GM12872 (cell line): ENCODE results near the gene ANTKMT.

ENCODE experiments used
- CTCF ChIP-seq: IDR thresholded peaks from 3 replicates; pipeline ENCODE4 v1.5.1; 2011; ENCODE audit warnings: low read depth, mild to moderate bottlenecking, low read length, moderate library complexity; ENCODE audit not compliant: insufficient read depth

ANTKMT gene

DNA sequence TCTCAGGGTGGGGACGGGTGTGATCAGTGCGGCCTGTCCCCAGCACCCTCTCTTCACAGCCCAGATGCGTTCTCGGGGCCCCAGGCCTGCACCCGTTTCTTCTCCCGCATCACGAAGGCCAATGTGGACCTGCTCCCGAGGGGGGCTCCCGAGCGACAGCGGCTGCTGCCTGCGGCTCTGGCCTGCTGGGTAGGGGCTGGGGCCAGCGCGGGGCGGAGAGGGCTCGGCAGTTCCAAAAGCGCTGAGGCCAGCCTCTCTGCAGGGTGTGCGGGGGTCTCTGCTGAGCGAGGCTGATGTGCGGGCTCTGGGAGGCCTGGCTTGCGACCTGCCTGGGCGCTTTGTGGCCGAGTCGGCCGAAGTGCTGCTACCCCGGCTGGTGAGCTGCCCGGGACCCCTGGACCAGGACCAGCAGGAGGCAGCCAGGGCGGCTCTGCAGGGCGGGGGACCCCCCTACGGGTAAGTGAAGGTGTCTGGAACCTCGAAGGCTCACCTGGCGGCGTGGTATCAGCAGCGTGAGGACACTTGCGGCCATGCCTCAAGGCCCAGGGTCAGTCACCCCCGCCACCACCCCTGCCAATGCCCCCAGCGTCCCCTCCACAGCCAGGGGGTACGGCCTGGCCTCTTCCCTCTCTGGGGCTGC lies 44.0 kb downstream of the ANTKMT start:
- TF ChIP-seq CTCF = no peak

DNA sequence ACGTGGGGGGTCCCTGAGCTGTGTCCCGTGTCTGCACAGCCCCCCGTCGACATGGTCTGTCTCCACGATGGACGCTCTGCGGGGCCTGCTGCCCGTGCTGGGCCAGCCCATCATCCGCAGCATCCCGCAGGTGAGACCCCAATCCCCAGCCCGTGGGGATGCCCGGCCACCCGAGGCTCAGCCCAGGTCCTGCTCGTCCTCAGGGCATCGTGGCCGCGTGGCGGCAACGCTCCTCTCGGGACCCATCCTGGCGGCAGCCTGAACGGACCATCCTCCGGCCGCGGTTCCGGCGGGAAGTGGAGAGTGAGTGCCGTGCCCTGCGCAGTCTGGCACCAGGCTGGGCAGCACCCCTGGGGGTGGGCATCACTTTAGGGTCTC lies 44.5 kb downstream of the ANTKMT start:
- TF ChIP-seq CTCF = no peak

- no peak for TF ChIP-seq CTCF
Measured at GRCh38 chr16:766008-766819, 45.3 kb downstream of the ANTKMT start.

DNA sequence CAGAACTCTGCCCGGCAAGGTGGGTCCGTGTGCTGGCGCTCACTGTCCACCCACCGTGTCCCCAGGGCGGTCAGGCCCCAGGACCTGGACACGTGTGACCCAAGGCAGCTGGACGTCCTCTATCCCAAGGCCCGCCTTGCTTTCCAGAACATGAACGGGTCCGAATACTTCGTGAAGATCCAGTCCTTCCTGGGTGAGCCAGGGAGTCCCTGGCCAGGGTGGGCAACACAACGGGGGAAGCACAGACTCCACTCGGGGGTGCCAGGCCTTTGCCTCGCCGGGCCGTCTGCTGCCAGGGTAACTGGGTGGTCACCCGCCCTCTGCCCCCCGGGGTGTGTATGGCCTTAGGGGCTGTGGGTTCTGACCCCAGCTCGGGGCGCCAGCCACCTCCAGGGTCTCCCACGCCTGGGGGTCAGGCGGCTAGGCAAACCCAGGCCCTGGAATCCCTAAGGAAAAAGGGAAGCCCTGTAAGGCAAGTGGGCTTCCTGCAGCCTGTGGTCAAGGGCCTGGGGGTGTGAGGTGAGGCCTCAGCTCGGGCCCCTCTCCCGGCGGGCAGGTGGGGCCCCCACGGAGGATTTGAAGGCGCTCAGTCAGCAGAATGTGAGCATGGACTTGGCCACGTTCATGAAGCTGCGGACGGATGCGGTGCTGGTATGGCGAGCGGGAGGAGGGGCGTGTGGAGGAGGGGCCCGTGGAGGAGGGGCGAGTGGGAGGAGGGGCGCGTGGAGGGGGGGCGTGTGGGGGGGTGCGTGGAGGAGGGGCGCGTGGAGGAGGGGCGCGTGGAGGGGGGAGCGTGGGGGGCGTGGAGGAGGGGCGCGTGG lies 46.1 kb downstream of the ANTKMT start:
- TF ChIP-seq CTCF = no peak

- TF ChIP-seq CTCF = no peak
Measured at GRCh38 chr16:767743-768235, 46.8 kb downstream of the ANTKMT start.

DNA sequence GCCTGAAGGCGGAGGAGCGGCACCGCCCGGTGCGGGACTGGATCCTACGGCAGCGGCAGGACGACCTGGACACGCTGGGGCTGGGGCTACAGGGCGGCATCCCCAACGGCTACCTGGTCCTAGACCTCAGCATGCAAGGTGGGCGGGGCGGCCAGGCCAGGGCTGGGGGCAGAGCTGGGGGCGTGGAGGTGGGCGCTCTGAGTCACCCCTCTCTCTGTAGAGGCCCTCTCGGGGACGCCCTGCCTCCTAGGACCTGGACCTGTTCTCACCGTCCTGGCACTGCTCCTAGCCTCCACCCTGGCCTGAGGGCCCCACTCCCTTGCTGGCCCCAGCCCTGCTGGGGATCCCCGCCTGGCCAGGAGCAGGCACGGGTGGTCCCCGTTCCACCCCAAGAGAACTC lies 47.5 kb downstream of the ANTKMT start:
- TF ChIP-seq CTCF = no peak

DNA sequence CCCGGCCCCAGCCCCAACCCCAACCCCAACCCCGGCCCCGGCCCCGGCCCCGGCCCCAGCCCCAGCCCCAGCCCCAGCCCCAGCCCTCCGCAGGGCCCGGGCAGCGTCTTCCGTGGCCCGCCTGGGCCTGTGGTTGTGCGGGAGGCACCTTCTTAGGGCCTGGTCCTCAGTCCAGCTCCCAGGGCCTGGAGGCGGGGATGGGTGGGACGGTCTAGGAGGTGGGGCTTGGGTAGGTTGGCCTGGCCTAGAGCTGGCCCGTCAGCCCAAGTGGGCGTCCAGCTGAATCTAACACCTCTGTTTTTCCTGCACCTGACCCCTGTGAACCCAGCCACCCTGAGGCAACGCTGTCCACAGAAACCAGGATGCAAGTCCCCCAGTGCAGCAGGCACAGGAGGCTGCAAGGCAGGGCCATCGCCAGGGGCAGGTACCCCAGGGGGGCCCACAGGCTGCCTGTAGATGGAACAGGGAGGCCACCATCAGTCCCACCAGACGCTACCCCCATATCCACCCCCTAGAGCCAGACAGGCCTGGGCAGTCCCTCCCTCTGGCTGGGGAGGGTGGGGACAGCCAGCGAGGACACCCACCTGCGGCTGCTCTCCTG lies 48.3 kb downstream of the ANTKMT start:
- no peak for TF ChIP-seq CTCF
